Measurements from ENCODE around the gene ZNF117. TPM values are rescaled to one million over a fixed set of nuclear protein-coding genes. Genes with fewer than 3 reads are reported as not detected.

The ZNF117 gene
- total and polyA plus RNA-seq, 10 of the 15 experiments (the other 5 are each of a cell fraction or from before 2014, with no cell fraction given): 1.4 to 15.3 (median 7.6) TPM

GRCh38 chr7:65006094-65006992 is 15.5 kb upstream of the ZNF117 start, which contains the start of gene ERV3-1 (continued):
- no peak for TF ChIP-seq ZBTB4 (CRISPR knock-in tag; IDR thresholded peaks at IDR 0.05)
- TF ChIP-seq SUZ12 (IDR thresholded peaks at IDR 0.05; ENCODE audit: unreplicated experiment): no peak
- no peak for TF ChIP-seq PAX8 (IDR thresholded peaks at IDR 0.05)
- no peak for TF ChIP-seq CBX3 (IDR thresholded peaks at IDR 0.05; ENCODE audit: borderline replicate concordance, low read depth)
- no peak for TF ChIP-seq IRF4 (IDR thresholded peaks at IDR 0.05; ENCODE audit: low read depth, low read length)
- TF ChIP-seq TCF3 (IDR thresholded peaks at IDR 0.05; ENCODE audit: borderline replicate concordance, insufficient read depth, low read depth, low read length): peak; percentile 52; the same call in 1 of the 2 replicates
- TF ChIP-seq NFYA (IDR thresholded peaks at IDR 0.05; ENCODE audit: borderline replicate concordance, low read depth, low read length): peak; percentile 45
- no peak for TF ChIP-seq KDM1A (IDR thresholded peaks at IDR 0.05; ENCODE audit: borderline replicate concordance)
- peak; percentile 98 for TF ChIP-seq POLR2AphosphoS5 (IDR thresholded peaks at IDR 0.05; ENCODE audit: low read length)
- TF ChIP-seq RUNX3 (IDR thresholded peaks at IDR 0.05; ENCODE audit: low read length): no peak; the same call in 1 of the 2 replicates
- TF ChIP-seq RAD51 (IDR thresholded peaks at IDR 0.05): no peak
- TF ChIP-seq USF2 (IDR thresholded peaks at IDR 0.05; ENCODE audit: borderline replicate concordance, low read depth, low read length): no peak
- TF ChIP-seq ESRRA (IDR thresholded peaks at IDR 0.05; ENCODE audit: low read length): no peak
- no peak for TF ChIP-seq ZZZ3 (IDR thresholded peaks at IDR 0.05; ENCODE audit: control insufficient read depth, insufficient read length, low read depth)
- peak; percentile 88 for TF ChIP-seq POU2F2 (IDR thresholded peaks at IDR 0.05; ENCODE audit: borderline replicate concordance, low read depth, low read length)
- TF ChIP-seq STAT1 (conservative IDR thresholded peaks at IDR 0.05): no peak
- peak; percentile 96 for TF ChIP-seq PML (IDR thresholded peaks at IDR 0.05; ENCODE audit: low read length)
- TF ChIP-seq SIN3A (IDR thresholded peaks at IDR 0.05; ENCODE audit: low read depth, low read length): peak; percentile 61; the same call in 1 of the 2 replicates
- TF ChIP-seq POLR2A (IDR thresholded peaks at IDR 0.05; ENCODE audit: low read depth, low read length): peak; percentile 95
- TF ChIP-seq ZBED1 (IDR thresholded peaks at IDR 0.05; ENCODE audit: borderline replicate concordance): no peak
- peak; percentile 68 for TF ChIP-seq FOS (IDR thresholded peaks at IDR 0.05; ENCODE audit: borderline replicate concordance, extremely low read depth, insufficient read length)
- TF ChIP-seq SMAD5 (IDR thresholded peaks at IDR 0.05; ENCODE audit: low read depth): peak; percentile 96
- no peak for TF ChIP-seq PAX5 (IDR thresholded peaks at IDR 0.05; ENCODE audit: borderline replicate concordance, low read depth, low read length)
- no peak for TF ChIP-seq FOXM1 (IDR thresholded peaks at IDR 0.05; ENCODE audit: low read depth, low read length)
- no peak for TF ChIP-seq ELK1 (IDR thresholded peaks at IDR 0.05; ENCODE audit: low read depth, low read length)
- no peak for TF ChIP-seq CREM (IDR thresholded peaks at IDR 0.05; ENCODE audit: low read depth)
